Gastroesophageal sphincter (tissue), 4 donors: ENCODE data around the gene ZEB2. TPM values are rescaled to one million over a fixed set of nuclear protein-coding genes. Genes with fewer than 3 reads are reported as not detected.

ENCODE experiments used
- ATAC-seq: fragments of 150-250 bp; one replicate; pipeline ENCODE4 v1.9.1; 2016; ENCODE audit warnings: mild to moderate bottlenecking, moderate library complexity
- H3K27ac ChIP-seq, 4 donors: fragments of 200-600 bp; sonication (generic) in 3 of 4; 1 replicate in 3 of 4; 2 replicates in 1 of 4; pipeline ENCODE4 v1.5.1; 2016 to 2019
- H3K27me3 ChIP-seq: fragments of 200-600 bp; sonication (generic); one replicate; pipeline ENCODE4 v1.5.1; 2019
- H3K36me3 ChIP-seq, 2 donors: fragments of 200-600 bp; sonication (generic); one replicate each; pipeline ENCODE4 v1.5.1; 2019; ENCODE audit warnings: control low read depth in 1 of 2
- H3K4me1 ChIP-seq, 3 donors: fragments of 200-600 bp; sonication (generic); 1 replicate in 2 of 3; 2 replicates in 1 of 3; pipeline ENCODE4 v1.5.1; 2016 to 2019; ENCODE audit warnings: control low read depth in 2 of 3
- H3K4me3 ChIP-seq, 2 donors: fragments of 200-600 bp; sonication (generic); one replicate each; pipeline ENCODE4 v1.5.1; 2019; ENCODE audit warnings: mild to moderate bottlenecking in 1 of 2, moderate library complexity in 1 of 2
- H3K9me3 ChIP-seq, 3 donors: fragments of 200-600 bp; sonication (generic); one replicate each; pipeline ENCODE4 v1.5.1; 2017 to 2019; ENCODE audit warnings: control low read depth in 2 of 3
- CTCF ChIP-seq, 4 experiments: fragments of 200-600 bp in 2 of 4; fragments of 450-650 bp in 2 of 4; sonication (generic) in 1 of 4; IDR thresholded peaks; one replicate each; pipeline ENCODE4 v1.5.1; 2017 to 2019; ENCODE audit warnings: antibody characterized with exemption in 4 of 4, mild to moderate bottlenecking in 2 of 4, moderate library complexity in 2 of 4
- EP300 ChIP-seq: sonication (generic); formaldehyde crosslinking; IDR thresholded peaks from one replicate; pipeline ENCODE4 v1.6.1; 2017; ENCODE audit warnings: antibody characterized with exemption, mild to moderate bottlenecking
- POLR2A ChIP-seq, 2 donors: fragments of 450-650 bp; IDR thresholded peaks; one replicate each; pipeline ENCODE4 v1.6.1; 2017; ENCODE audit warnings: antibody characterized with exemption in 2 of 2, mild to moderate bottlenecking in 2 of 2, moderate library complexity in 1 of 2
- POLR2AphosphoS5 ChIP-seq: sonication (generic); formaldehyde crosslinking; IDR thresholded peaks from one replicate; pipeline ENCODE4 v1.6.1; 2017; ENCODE audit warnings: antibody characterized with exemption
- WGBS, 2 donors: methylation state at CpG; one replicate each; pipeline ENCODE4 v1.1.5; 2018; ENCODE audit warnings: low coverage in 1 of 2; 5-methylcytosine and 5-hydroxymethylcytosine counted together
- total RNA-seq, 4 donors: library from RNA; depleted of rRNA; stranded (reverse); fragments of >200 nt; gene quantifications; one replicate each; pipeline ENCODE4 v1.1.0, GENCODE V29; 2016

ZEB2 gene
- total RNA-seq, 4 donors from 2014 or later = 42.3 to 95.7 (median 53.8) TPM

DNA sequence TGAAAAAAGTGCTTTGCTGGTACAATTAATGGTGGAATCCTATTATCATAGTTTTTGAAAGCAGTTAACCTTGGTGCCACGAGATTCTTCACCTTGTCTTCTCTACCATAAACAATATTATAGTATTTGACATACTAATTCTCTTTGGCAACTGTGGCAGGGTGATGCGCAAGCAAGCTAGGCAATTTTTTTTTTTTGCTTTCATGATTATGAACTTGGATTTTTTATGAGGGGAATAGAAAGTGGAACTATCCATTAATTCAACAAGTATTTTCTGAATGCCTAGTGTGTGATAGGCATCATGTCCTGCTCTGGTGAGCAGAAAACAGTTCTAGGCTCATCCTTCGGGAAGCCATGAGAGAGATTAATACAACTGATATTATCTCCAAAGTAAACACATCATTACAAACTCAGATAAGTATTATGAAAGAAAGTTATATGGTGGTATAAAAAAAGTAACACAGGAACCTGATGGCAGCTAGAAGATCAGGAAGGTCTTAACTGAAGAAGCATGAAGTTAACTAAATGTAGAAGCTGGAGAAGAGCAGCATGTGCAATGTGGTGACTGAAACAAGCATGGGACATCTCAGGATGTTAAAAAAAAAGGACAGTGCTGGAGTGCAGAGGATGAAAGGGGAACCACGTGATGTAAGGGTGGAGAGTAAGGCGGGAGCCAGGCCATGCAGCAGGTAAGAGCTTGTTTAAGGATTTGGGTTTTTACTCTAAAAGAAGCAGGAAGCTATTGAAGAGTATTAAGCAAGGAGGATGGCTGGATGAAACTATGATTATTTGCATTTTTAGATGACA is 113.7 kb downstream of the ZEB2 start:
- no peak for TF ChIP-seq EP300
- H3K27ac ChIP-seq = no peak overlapping the region
- H3K36me3 ChIP-seq = no peaks in the 10 kb centered on the region
- no peak overlapping the region for H3K4me3 ChIP-seq
- H3K4me1 ChIP-seq = peaks cover 0 to 7% (median 6%) of the 10 kb centered on the region in 3 donors
- ATAC-seq = no peak
- WGBS, 2 donors = 71 to 79% methylated on average over 5 of the region's 5 CpGs
- H3K9me3 ChIP-seq = no peaks in the 10 kb centered on the region
- no peaks in the 10 kb centered on the region for H3K27me3 ChIP-seq

DNA sequence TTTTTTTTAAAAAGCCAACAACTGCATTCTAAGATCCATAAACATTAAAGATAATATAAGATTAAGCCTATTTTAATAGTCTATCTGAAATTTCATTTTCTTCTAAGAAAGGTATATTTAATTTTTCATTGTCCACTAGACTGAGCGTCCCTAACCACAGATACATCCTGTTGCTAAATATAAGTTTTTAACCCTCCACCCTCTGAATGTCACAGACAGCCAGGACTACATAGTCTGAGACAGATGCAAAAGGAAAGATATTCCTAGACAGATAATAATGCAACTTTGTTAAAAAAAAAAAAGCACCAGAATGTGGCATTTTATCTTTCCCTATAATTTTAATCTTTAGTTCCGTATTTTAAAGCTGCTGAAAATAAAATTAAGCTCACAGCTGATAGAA is 114.6 kb downstream of the ZEB2 start:
- Histone ChIP-seq H3K4me3 (no peak overlapping the region), H3K27ac (no peak overlapping the region), H3K27me3 (no peaks in the 10 kb centered on the region), H3K4me1 (peaks cover 0 to 7% (median 6%) of the 10 kb centered on the region in 3 donors), H3K9me3 (no peaks in the 10 kb centered on the region), H3K36me3 (peaks cover 0 to 7% of the 10 kb centered on the region in 2 donors)
- no peak for ATAC-seq
- WGBS, 2 donors = 60 to 63% methylated on average over 2 of the region's 2 CpGs
- no peak for TF ChIP-seq EP300
- TF ChIP-seq CTCF (IDR thresholded peaks at IDR 0.05) = no peak
- TF ChIP-seq POLR2AphosphoS5 = no peak

DNA sequence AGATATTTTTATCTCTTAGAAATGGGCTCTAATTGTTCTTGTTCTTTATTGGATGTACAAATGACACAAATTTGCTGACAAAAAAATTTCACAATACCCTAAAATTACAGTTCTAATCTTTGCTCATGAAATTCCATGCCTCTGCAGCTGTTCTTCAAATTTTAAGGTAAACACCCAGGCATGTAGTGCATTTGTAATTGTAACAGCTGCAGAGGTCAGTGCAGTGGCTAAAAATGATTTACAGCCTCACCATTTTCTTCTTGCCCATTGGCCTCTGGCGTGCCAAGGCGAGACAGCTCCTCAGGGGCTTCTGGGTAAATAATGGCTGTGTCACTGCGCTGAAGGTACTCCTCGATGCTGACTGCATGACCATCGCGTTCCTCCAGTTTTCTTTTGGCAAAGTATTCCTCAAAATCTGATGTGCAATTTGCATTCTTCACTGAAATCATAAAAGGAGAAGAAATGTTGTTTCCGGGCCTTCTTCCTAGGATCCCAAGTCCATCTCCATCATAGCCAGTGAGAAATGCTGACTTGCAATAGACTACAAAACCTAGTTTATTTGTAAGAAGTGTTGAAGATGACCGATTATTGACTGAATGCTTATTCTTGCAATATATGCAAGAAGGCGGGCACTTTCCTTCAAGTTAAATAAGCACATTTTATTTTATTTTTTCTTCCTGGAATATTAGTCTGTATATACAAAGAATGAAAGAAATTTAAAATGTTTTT is 115.2 kb downstream of the ZEB2 start:
- Histone ChIP-seq H3K27me3 (no peaks in the 10 kb centered on the region), H3K9me3 (no peaks in the 10 kb centered on the region), H3K36me3 (peaks cover 0 to 12% of the 10 kb centered on the region in 2 donors), H3K4me1 (peaks cover 0 to 7% (median 6%) of the 10 kb centered on the region in 3 donors), H3K27ac (peak overlapping the region in 1 of 4 donors; percentile 22), H3K4me3 (no peak overlapping the region)
- ATAC-seq = no peak
- WGBS, 2 donors = 77 to 85% methylated on average over 6 to 8 of the region's 9 CpGs
- TF ChIP-seq CTCF (IDR thresholded peaks at IDR 0.05) (no peak), POLR2AphosphoS5 (no peak), EP300 (no peak), POLR2A (IDR thresholded peaks at IDR 0.05) (no peak)

DNA sequence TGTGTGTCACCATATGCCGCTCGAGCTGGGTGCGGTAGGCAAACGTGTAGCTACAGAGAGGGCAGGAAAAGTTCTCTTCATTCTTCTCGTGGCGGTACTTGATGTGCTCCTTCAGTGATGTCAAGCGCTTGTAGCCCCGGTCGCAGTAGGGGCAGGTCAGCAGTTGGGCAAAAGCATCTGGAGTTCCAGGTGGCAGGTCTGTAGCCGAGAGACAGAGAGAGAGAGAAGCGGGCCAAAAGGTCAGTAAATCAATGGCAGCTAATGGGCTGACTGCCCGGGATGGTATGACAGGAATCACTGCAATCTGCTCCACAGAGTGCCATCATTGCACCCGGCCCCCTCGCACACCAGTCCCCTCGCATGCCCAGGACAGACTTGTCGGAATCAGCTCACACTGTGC is 116.0 kb downstream of the ZEB2 start:
- Histone ChIP-seq H3K36me3 (peaks cover 0 to 20% of the 10 kb centered on the region in 2 donors), H3K4me3 (no peak overlapping the region), H3K4me1 (peaks cover 0 to 7% (median 6%) of the 10 kb centered on the region in 3 donors), H3K27ac (peak overlapping the region in 1 of 4 donors; percentile 22), H3K27me3 (no peaks in the 10 kb centered on the region), H3K9me3 (no peaks in the 10 kb centered on the region)
- WGBS, 2 donors = 46 to 71% methylated on average over 9 to 11 of the region's 16 CpGs
- TF ChIP-seq CTCF (IDR thresholded peaks at IDR 0.05) (no peak), POLR2A (IDR thresholded peaks at IDR 0.05) (no peak), POLR2AphosphoS5 (no peak), EP300 (no peak)
- no peak for ATAC-seq

GRCh38 chr2:144402251-144402650 is 117.7 kb downstream of the ZEB2 start:
- Histone ChIP-seq H3K4me1 (peaks cover 0 to 7% (median 6%) of the 10 kb centered on the region in 3 donors), H3K27me3 (no peaks in the 10 kb centered on the region), H3K9me3 (no peaks in the 10 kb centered on the region), H3K4me3 (no peak overlapping the region), H3K27ac (peak overlapping the region in 3 of 4 donors; percentile 16 to 25 (median 18)), H3K36me3 (peaks cover 0 to 35% of the 10 kb centered on the region in 2 donors)
- WGBS, 2 donors = 55 to 57% methylated on average over 6 of the region's 6 CpGs
- ATAC-seq = no peak
- TF ChIP-seq POLR2AphosphoS5 (no peak), CTCF (IDR thresholded peaks at IDR 0.05) (no peak), EP300 (no peak), POLR2A (IDR thresholded peaks at IDR 0.05) (no peak)
